AG08396 (cell line): ENCODE data around the gene CBX8.
A peak's percentile ranks its signal among the peaks of the same experiment; 100 is the strongest.

ENCODE experiments used
- DNase-seq: peaks from one replicate; pipeline ENCODE4 v3.0.0; 2012; ENCODE audit warnings: low spot score, mixed read lengths

Gene CBX8

DNA sequence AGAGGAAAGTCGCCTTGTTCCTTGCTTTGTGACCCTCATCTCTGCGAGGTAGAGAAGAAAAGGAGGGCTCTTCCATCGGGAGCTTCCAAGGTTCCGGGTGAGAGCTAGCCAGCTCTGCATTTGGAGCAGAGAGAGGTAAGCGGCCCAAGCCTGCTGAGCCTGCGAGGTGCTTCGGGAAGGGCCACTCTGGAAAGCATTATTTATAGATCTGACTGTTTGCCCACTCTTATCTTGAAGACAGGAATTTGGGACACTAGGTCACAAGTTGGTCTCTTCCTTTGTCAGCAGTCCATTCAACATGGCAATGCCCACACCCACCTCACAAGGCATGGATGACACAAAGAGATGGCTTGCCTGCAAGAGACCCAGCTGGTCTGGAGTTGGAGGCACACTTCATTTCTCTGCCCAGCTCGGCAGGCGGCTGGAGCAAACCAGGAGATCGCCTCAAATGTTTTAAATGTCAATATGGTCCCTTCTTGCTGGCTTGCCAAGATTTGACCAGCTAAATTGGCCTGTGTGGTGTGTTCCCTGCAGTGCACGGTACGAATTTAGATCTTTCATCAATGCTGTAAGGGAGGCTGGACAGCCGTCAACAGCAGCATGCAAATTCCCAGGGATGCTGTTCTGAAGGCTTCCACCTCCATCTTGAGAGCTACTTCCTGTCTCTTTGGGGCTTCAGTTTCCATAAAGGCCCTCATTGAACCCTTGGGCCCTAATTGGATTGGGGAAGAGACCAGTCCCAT lies 22.8 kb upstream of the CBX8 start:
- DNase-seq: no peak

- DNase-seq: no peak
Measured at GRCh38 chr17:79819085-79819484, 22.2 kb upstream of the CBX8 start.

- DNase-seq: no peak
Measured at GRCh38 chr17:79818026-79818758, 21.3 kb upstream of the CBX8 start.

DNA sequence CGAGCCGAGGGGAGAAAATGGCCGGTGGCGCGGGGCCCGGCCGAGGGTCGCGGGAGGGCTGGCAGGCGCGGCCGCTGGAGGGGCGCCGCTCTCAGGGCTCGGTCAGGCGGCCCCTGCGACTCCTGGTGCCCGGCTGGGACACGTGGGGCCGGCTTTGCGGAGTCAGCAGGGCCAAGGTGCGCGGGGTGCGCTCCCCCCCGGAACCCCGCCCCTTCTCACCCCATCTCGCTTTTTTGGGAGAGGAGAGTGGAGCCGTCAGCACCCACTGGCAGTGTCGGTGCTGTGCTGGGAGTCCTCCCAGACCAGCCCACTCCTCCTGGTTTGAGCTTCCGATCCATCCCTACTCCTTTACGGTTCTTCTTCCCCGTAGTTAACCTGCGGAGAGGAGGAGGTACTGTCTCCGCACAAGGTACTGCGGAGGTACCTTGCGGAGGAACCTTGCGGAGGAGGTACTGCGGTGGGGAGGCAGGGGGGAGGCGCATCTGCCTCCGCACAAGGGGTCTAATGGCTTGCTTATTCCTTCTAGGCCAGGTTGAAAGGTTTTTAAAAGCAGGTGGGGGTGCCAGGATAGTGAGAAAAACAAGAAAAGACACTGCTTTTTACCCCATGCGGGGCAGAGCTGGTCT lies 19.1 kb upstream of the CBX8 start:
- DNase-seq: no peak

GRCh38 chr17:79814974-79815835 lies 18.3 kb upstream of the CBX8 start:
- DNase-seq: peak; percentile 75

DNA sequence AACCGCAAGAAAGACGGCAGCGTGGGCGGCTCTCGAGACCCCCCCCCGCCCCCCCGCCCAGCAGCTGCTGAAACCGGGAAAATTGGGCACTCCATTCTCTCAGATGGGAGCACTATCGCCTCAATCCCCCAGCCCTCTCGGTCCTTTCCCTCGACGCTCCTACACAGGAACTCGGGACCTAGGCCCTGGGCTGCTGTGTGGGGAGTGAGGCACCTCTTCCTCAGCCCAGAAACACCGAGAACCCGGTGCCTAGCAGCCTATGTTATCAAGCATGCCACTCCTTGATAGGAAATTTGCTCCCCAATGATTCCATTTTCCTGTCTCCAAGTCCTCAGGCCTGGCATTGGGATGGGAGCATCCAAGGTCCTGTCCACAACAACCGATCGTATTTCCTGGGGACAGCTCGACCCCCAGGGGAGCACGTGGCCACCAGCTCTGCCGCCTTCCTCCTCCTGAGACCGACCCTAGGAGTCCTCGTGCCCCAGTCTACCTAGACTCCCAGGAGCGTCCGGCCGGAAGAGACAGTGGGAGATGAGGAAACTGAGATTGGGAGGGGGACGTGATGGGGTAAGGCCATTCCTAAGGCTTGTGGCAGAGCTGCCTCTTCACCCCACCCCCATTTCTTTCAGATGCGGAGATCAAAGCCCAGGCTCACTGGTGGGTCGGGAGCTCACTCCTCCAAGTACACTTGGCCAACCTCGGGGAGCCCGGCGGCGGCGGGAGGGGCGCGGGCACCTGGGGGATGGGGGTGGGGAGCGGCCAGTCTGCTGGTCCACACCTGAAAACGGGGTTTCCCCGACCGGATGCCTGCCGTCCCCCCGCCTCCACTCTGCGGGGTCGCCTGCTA lies 17.5 kb upstream of the CBX8 start:
- DNase-seq: no peak

- DNase-seq: peak; percentile 76
Measured at GRCh38 chr17:79813297-79814126, 16.6 kb upstream of the CBX8 start.

DNA sequence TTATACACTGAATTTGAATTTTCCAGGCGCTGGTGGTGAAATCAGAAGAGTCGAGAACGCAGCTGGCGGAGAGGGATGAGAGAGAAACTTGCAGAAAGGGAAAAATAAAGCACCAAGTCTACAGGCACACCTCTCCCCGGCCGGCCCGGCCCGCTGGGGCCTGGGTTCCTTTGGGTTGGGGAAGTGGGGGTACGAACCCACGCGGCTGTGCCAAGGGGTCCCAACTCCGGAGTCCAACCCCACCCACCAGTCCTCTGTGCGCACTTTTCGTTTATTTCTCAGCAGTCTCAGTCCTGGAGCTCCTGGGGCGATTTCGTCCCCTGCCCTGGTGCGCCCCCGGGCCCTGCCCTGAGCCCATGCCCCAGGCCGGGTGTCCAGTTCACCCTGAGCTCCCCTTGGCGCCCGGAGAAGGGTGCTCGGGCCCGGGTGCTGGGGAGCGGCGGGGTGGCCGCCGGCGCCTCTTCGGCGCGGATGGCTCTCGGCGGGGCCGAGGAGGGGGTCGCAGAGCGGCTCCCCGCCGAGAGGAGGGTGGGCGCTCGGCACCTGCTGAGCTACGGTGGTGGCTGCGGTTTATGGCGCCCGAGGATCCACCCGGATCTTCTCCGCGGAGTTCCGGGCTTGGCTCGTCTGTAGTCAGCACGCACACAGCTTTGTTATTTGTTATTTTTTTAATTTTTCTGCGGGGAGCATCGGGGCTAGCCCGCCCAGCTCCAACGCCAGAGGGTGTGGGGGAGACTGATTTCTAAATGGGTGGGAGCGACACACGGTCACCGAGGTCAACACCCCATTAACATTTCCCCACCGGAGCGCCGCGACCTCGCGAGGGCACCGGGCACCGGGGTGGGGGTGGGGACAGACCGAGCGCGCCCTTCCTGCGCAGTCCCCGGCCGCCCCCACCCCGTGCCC lies 15.7 kb upstream of the CBX8 start:
- DNase-seq: peak; percentile 52

- DNase-seq: no peak
Measured at GRCh38 chr17:79811868-79812352, 15.0 kb upstream of the CBX8 start.

- peak; percentile 76 for DNase-seq
Measured at GRCh38 chr17:79811011-79811867, 14.4 kb upstream of the CBX8 start.

- peak; percentile 92 for DNase-seq
Measured at GRCh38 chr17:79810130-79811010, 13.5 kb upstream of the CBX8 start.

- no peak for DNase-seq
Measured at GRCh38 chr17:79809530-79810129, 12.8 kb upstream of the CBX8 start.

- no peak for DNase-seq
Measured at GRCh38 chr17:79808763-79809529, 12.1 kb upstream of the CBX8 start.

- no peak for DNase-seq
Measured at GRCh38 chr17:79806863-79807720, 10.2 kb upstream of the CBX8 start.

DNA sequence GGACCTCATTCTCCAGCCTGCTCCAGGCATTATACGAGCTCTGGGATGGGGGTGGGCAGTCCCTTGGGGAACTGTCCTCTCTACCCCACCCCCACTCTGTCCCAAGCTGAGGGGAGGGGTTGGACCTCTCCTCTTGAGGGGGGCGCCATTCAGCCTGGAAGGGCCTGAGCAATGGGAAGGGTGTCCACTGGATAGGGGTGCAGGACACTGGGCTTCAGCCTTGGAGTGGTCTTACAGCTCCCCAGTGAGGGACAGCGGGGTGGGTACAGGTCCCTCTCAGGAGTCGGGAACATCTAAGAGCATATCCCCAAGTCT lies 9.5 kb upstream of the CBX8 start:
- DNase-seq: no peak
